HEK293 (cell line): ENCODE measurements around the gene COL8A1.

Source experiments
- CTCF ChIP-seq: fragments of 450-650 bp; formaldehyde crosslinking; IDR thresholded peaks from 2 replicates; pipeline ENCODE4 v1.5.1; 2016; ENCODE audit warnings: missing biosample characterization, missing genetic modification characterization
- REST ChIP-seq: fragments of 450-650 bp; formaldehyde crosslinking; IDR thresholded peaks from 2 replicates; pipeline ENCODE4 v1.5.1; 2016; ENCODE audit warnings: missing biosample characterization, missing genetic modification characterization
- SP2 ChIP-seq: fragments of 450-650 bp; formaldehyde crosslinking; IDR thresholded peaks from 2 replicates; pipeline ENCODE4 v1.5.1; 2016; ENCODE audit warnings: missing biosample characterization, missing genetic modification characterization
- TCF7L2 ChIP-seq: IDR thresholded peaks from 2 replicates; pipeline ENCODE4 v1.6.1; 2011; ENCODE audit warnings: low read depth, mild to moderate bottlenecking, inconsistent platforms, low read length, moderate library complexity, borderline replicate concordance
- ZNF513 ChIP-seq: fragments of 450-650 bp; IDR thresholded peaks from 2 replicates; pipeline ENCODE4 v1.5.1; 2018; ENCODE audit warnings: missing biosample characterization, missing genetic modification characterization
- ZNF792 ChIP-seq: fragments of 450-650 bp; formaldehyde crosslinking; IDR thresholded peaks from 2 replicates; pipeline ENCODE4 v1.5.1; 2016; ENCODE audit warnings: missing biosample characterization, missing genetic modification characterization

GRCh38 chr3:99627062-99627826 is 11.2 kb upstream of the COL8A1 start:
- TF ChIP-seq ZNF513 (no peak), CTCF (no peak), ZNF792 (tag by site-specific recombination) (no peak), TCF7L2 (no peak), SP2 (tag by site-specific recombination) (no peak), REST (no peak)
